HEK293 (cell line): ENCODE results near the gene CEP112.

Experiments
- CTCF ChIA-PET: fragments of 350-600 bp; formaldehyde crosslinking; extraction: SDS; loops from one replicate; lab custom pipeline; 2021; ENCODE audit warnings: antibody characterized with exemption; lab: Yijun Ruan, JAX
- POLR2A ChIA-PET: fragments of 300-600 bp; formaldehyde crosslinking; extraction: SDS; loops from one replicate; lab custom pipeline; 2020; ENCODE audit warnings: antibody characterized with exemption, inconsistent platforms; lab: Yijun Ruan, JAX
- H3K27ac ChIP-seq: fragments of 200-500 bp; sonication (Bioruptor generic); 2 replicates; pipeline ENCODE4 v1.5.1; 2014; ENCODE audit warnings: low read depth, low read length, control low read depth, inconsistent platforms; ENCODE audit errors: extremely low read depth
- H3K36me3 ChIP-seq, 2 experiments: fragments of 200-500 bp in 1 of 2; sonication (Bioruptor generic) in 1 of 2; 1 replicate in 1 of 2; 2 replicates in 1 of 2; pipeline ENCODE4 v1.5.1; 2014 to 2017; ENCODE audit warnings: inconsistent platforms in 2 of 2, low read length in 2 of 2; ENCODE audit not compliant: control insufficient read depth in 2 of 2, insufficient read depth in 1 of 2
- H3K4me1 ChIP-seq: fragments of 200-500 bp; sonication (Bioruptor generic); 2 replicates; pipeline ENCODE4 v1.5.1; 2014; ENCODE audit warnings: mild to moderate bottlenecking, low read length, inconsistent platforms; ENCODE audit not compliant: control insufficient read depth, insufficient read depth
- H3K4me3 ChIP-seq: 2 replicates; pipeline ENCODE4 v1.5.1; 2011; ENCODE audit warnings: low read depth, mild to moderate bottlenecking, control low read depth, low read length, moderate library complexity
- H3K9me3 ChIP-seq: fragments of 200-500 bp; sonication (Bioruptor generic); 2 replicates; pipeline ENCODE4 v1.5.1; 2014; ENCODE audit warnings: low read depth, low read length, inconsistent platforms; ENCODE audit not compliant: control insufficient read depth, insufficient read depth
- KLF9 ChIP-seq: fragments of 450-650 bp; formaldehyde crosslinking; IDR thresholded peaks from 2 replicates; pipeline ENCODE4 v1.5.1; 2016; ENCODE audit warnings: missing biosample characterization, missing genetic modification characterization, low read depth
- SALL2 ChIP-seq: fragments of 450-650 bp; formaldehyde crosslinking; IDR thresholded peaks from 2 replicates; pipeline ENCODE4 v1.5.0; 2017; ENCODE audit warnings: missing biosample characterization, mild to moderate bottlenecking, missing genetic modification characterization, borderline replicate concordance
- ZFHX2 ChIP-seq: fragments of 450-650 bp; formaldehyde crosslinking; conservative IDR thresholded peaks from 2 replicates; pipeline ENCODE4 v1.5.1; 2016; ENCODE audit warnings: missing biosample characterization, missing genetic modification characterization
- ZFP3 ChIP-seq: fragments of 450-650 bp; formaldehyde crosslinking; IDR thresholded peaks from 2 replicates; pipeline ENCODE4 v1.5.1; 2016; ENCODE audit warnings: low read depth, missing biosample characterization, missing genetic modification characterization
- ZNF239 ChIP-seq: fragments of 450-650 bp; formaldehyde crosslinking; IDR thresholded peaks from 2 replicates; pipeline ENCODE4 v1.5.1; 2016; ENCODE audit warnings: missing biosample characterization, missing genetic modification characterization
- ZNF302 ChIP-seq: fragments of 450-650 bp; formaldehyde crosslinking; IDR thresholded peaks from 2 replicates; pipeline ENCODE4 v1.5.1; 2016; ENCODE audit warnings: missing biosample characterization, missing genetic modification characterization, low read depth
- ZNF416 ChIP-seq: fragments of 450-650 bp; formaldehyde crosslinking; IDR thresholded peaks from 2 replicates; pipeline ENCODE4 v1.5.1; 2016; ENCODE audit warnings: missing biosample characterization, missing genetic modification characterization
- ZNF549 ChIP-seq: fragments of 450-650 bp; IDR thresholded peaks from 2 replicates; pipeline ENCODE4 v1.5.1; 2018; ENCODE audit warnings: missing biosample characterization, missing genetic modification characterization, mild to moderate bottlenecking, inconsistent platforms, moderate library complexity
- ZNF571 ChIP-seq: fragments of 450-650 bp; formaldehyde crosslinking; IDR thresholded peaks from 2 replicates; pipeline ENCODE4 v1.5.0; 2017; ENCODE audit warnings: missing biosample characterization, missing genetic modification characterization
- ZNF670 ChIP-seq: fragments of 450-650 bp; formaldehyde crosslinking; IDR thresholded peaks from 2 replicates; pipeline ENCODE4 v1.5.1; 2016; ENCODE audit warnings: missing biosample characterization, missing genetic modification characterization, low read depth
- ZNF692 ChIP-seq: fragments of 450-650 bp; formaldehyde crosslinking; IDR thresholded peaks from 2 replicates; pipeline ENCODE4 v1.5.1; 2016; ENCODE audit warnings: missing biosample characterization, missing genetic modification characterization
- ZNF704 ChIP-seq: fragments of 450-650 bp; formaldehyde crosslinking; IDR thresholded peaks from 2 replicates; pipeline ENCODE4 v1.5.1; 2016; ENCODE audit warnings: missing biosample characterization, missing genetic modification characterization
- ZSCAN4 ChIP-seq: fragments of 450-650 bp; formaldehyde crosslinking; IDR thresholded peaks from 2 replicates; pipeline ENCODE4 v1.5.1; 2017; ENCODE audit warnings: missing biosample characterization, missing genetic modification characterization
- TF ChIP-seq, protein P1 (sequence below): fragments of 450-650 bp; formaldehyde crosslinking; optimal IDR thresholded peaks from 2 replicates; pipeline ENCODE3; 2016; ENCODE audit warnings: missing biosample characterization, mild to moderate bottlenecking, missing genetic modification characterization
- TF ChIP-seq, protein P2 (sequence below): fragments of 450-650 bp; formaldehyde crosslinking; IDR thresholded peaks from 2 replicates; pipeline ENCODE4 v1.5.1; 2017; ENCODE audit warnings: missing biosample characterization, missing genetic modification characterization

The CEP112 gene

GRCh38 chr17:66098040-66098439 is 93.9 kb downstream of the CEP112 start:
- Histone ChIP-seq H3K9me3 (no peaks in the 10 kb centered on the region), H3K4me1 (no peaks in the 10 kb centered on the region), H3K27ac (no peak overlapping the region), H3K36me3 (peaks cover 3 to 16% of the 10 kb centered on the region in 2 experiments; a peak in 2 of 3 replicates), H3K4me3 (no peak overlapping the region)
- CTCF ChIA-PET, result no interaction called here
- TF ChIP-seq ZNF704 (tag by site-specific recombination) (no peak), ZNF692 (no peak), ZNF549 (tag by site-specific recombination) (peak; percentile 58; the same call in 1 of the 2 replicates)
- POLR2A ChIA-PET, result no interaction called here

DNA sequence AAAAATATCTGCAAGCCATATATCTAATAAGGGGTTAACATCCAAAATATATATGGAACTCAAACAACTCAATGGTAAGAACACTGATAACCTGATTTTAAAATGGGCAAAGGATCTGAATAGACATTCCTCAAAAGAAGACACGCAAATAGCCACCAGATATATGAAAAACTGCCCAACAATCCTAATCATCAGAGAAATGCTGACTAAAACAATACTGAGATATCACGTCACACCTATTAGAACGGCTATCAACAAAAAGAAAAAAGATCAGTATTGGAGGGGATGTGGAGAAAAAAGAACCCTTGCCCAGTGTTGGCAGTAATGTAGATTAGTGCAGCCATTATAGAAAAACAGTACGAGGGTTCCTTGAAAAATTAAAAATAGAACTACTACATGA is 97.2 kb downstream of the CEP112 start:
- no peak overlapping the region for H3K4me3 ChIP-seq
- no peak overlapping the region for H3K27ac ChIP-seq
- peaks cover 13 to 16% of the 10 kb centered on the region in 2 experiments; a peak in 2 of 3 replicates for H3K36me3 ChIP-seq
- H3K4me1 ChIP-seq, result no peaks in the 10 kb centered on the region
- no peaks in the 10 kb centered on the region for H3K9me3 ChIP-seq
- POLR2A ChIA-PET, result no interaction called here
- CTCF ChIA-PET, result no interaction called here
- TF ChIP-seq ZNF416 (tag by site-specific recombination), result no peak
- TF ChIP-seq, all 188 proteins: peak for 0

DNA sequence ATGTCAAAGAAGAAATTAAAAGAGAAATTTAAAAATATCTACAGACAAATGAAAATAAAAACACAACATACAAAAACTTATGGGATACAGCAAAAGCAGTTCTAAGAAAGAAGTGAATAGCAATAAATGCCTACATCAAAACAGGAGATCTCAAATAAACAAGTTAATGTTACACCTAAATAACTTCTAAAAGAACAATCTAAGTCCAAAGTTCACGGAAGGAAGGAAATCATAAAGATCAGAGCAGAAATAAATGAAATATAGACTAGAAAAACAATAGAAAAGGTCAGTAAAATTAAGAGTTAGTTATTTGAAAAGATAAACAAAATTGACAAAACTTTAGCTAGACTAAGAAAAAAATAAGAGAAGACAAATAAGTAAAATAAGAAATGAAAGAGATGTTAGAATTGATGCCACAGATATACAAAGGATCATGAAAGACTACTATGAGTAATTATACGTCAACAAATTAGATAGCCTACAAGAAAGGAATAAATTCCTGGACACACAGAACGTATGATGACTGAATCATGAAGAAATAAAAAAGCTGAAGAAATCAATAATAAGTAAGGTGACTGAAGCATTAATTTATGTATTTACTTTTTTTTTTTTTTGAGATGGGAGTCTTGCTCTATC is 100.4 kb downstream of the CEP112 start:
- Histone ChIP-seq H3K9me3 (no peaks in the 10 kb centered on the region), H3K36me3 (peaks cover 17 to 19% of the 10 kb centered on the region in 2 experiments; a peak in 2 of 3 replicates), H3K4me1 (no peaks in the 10 kb centered on the region), H3K4me3 (no peak overlapping the region), H3K27ac (no peak overlapping the region)
- ChIA-PET POLR2A (no interaction called here), CTCF (interaction anchor here (0.7 kb wide), 2 partner anchors 134 to 400 kb away, joined by 3 read pairs; no protein-coding TSS in a partner anchor)
- TF ChIP-seq ZNF670 (tag by site-specific recombination) (no peak), ZNF302 (no peak), KLF9 (no peak), ZNF571 (tag by site-specific recombination) (no peak), ZSCAN4 (tag by site-specific recombination) (no peak), ZFP3 (tag by site-specific recombination) (no peak), ZFHX2 (tag by site-specific recombination) (no peak), SALL2 (tag by site-specific recombination) (no peak), ZNF239 (tag by site-specific recombination) (no peak), ZNF704 (tag by site-specific recombination) (no peak), ZNF416 (tag by site-specific recombination) (no peak)
- TF ChIP-seq, protein P1, sequence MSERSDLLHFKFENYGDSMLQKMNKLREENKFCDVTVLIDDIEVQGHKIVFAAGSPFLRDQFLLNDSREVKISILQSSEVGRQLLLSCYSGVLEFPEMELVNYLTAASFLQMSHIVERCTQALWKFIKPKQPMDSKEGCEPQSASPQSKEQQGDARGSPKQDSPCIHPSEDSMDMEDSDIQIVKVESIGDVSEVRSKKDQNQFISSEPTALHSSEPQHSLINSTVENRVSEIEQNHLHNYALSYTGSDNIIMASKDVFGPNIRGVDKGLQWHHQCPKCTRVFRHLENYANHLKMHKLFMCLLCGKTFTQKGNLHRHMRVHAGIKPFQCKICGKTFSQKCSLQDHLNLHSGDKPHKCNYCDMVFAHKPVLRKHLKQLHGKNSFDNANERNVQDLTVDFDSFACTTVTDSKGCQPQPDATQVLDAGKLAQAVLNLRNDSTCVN (tag by site-specific recombination), result no peak
- TF ChIP-seq, protein P2, sequence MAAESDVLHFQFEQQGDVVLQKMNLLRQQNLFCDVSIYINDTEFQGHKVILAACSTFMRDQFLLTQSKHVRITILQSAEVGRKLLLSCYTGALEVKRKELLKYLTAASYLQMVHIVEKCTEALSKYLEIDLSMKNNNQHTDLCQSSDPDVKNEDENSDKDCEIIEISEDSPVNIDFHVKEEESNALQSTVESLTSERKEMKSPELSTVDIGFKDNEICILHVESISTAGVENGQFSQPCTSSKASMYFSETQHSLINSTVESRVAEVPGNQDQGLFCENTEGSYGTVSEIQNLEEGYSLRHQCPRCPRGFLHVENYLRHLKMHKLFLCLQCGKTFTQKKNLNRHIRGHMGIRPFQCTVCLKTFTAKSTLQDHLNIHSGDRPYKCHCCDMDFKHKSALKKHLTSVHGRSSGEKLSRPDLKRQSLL (tag by site-specific recombination), result no peak
